Right lobe of liver (tissue), 6 donors: ENCODE data around the gene NEGR1. TPM values are rescaled to one million over a fixed set of nuclear protein-coding genes. Genes with fewer than 3 reads are reported as not detected.
"Not testable (repeated sequence)": the region's sequence is repeated elsewhere in the genome, so short reads cannot be mapped to it uniquely, and the experiment has no call there.

ENCODE experiments used
- ATAC-seq, 4 donors: fragments of 200-7000 bp; cut with Tn5 transposase; one replicate each; pipeline ENCODE4 v1.9.1; 2020; ENCODE audit warnings: mild to moderate bottlenecking in 4 of 4, moderate library complexity in 4 of 4
- DNase-seq, 3 donors: peaks; one replicate each; pipeline ENCODE4 v3.0.0-alpha.2; 2020
- H3K27ac ChIP-seq, 3 donors: fragments of 200-600 bp; one replicate each; pipeline ENCODE4 v1.8.0; 2022
- H3K27me3 ChIP-seq, 2 donors: fragments of 200-600 bp; one replicate each; pipeline ENCODE4 v1.8.0; 2022
- H3K36me3 ChIP-seq, 4 donors: fragments of 200-600 bp; sonication (generic) in 1 of 4; one replicate each; pipeline versions ENCODE4 v1.5.1 to v1.8.0; 2017 to 2022; ENCODE audit warnings: control low read depth in 1 of 4
- H3K4me1 ChIP-seq, 4 donors: fragments of 200-600 bp; sonication (generic) in 1 of 4; one replicate each; pipeline versions ENCODE4 v1.5.1 to v1.8.0; 2017 to 2022; ENCODE audit warnings: control low read depth in 1 of 4
- H3K4me3 ChIP-seq, 3 donors: fragments of 200-600 bp; one replicate each; pipeline ENCODE4 v1.8.0; 2022
- H3K9me3 ChIP-seq, 4 donors: fragments of 200-600 bp; sonication (generic) in 1 of 4; one replicate each; pipeline versions ENCODE4 v1.5.1 to v1.8.0; 2017 to 2022; ENCODE audit warnings: control low read depth in 1 of 4
- CTCF ChIP-seq, 4 donors: fragments of 200-600 bp in 3 of 4; fragments of 450-650 bp in 1 of 4; IDR thresholded peaks; one replicate each; pipeline versions ENCODE4 v1.5.1 to v1.8.0; 2016 to 2022; ENCODE audit warnings: antibody characterized with exemption in 4 of 4, mild to moderate bottlenecking in 2 of 4
- POLR2A ChIP-seq: fragments of 450-650 bp; IDR thresholded peaks from one replicate; pipeline ENCODE4 v1.6.1; 2017; ENCODE audit warnings: antibody characterized with exemption, mild to moderate bottlenecking
- WGBS: methylation state at CpG from one replicate; pipeline ENCODE4 v1.1.6; 2018; ENCODE audit warnings: low coverage, low lambda C conversion rate; ENCODE audit not compliant: insufficient coverage; ENCODE audit errors: missing lambda C conversion rate; 5-methylcytosine and 5-hydroxymethylcytosine counted together
- intact Hi-C, 2 donors: fragments of 100-400 bp; cut with DNase I; formaldehyde crosslinking; loops; one replicate each; pipeline versions ENCODE4 v1.11.2 to v1.14.1; 2022
- total RNA-seq, 6 experiments: library from RNA; depleted of rRNA in 2 of 6; stranded (reverse); fragments of >200 nt in 2 of 6; fragmentation: NEBNext Ultra II Directional in 3 of 6; extraction: Animal tissue kit (Norgen Biotek cat#: 25700) in 3 of 6; gene quantifications; one replicate each; pipeline versions ENCODE4 v1.1.0 to v1.2.4, GENCODE V29; 2016 to 2023
- donor health status: DM: no; HTN: yes; CAD: no.
- donor health status: DM: no; HTN: no; CAD: no.
- donor health status: DM: no; HTN: no; CAD: no.
- donor health status: DM: no; HTN: yes; CAD: no.
- donor health status: DM: no; HTN: yes; CAD: no.

Gene NEGR1
- total RNA-seq, 6 experiments from 2014 or later: 0.02 to 0.31 (median 0.14) TPM

DNA sequence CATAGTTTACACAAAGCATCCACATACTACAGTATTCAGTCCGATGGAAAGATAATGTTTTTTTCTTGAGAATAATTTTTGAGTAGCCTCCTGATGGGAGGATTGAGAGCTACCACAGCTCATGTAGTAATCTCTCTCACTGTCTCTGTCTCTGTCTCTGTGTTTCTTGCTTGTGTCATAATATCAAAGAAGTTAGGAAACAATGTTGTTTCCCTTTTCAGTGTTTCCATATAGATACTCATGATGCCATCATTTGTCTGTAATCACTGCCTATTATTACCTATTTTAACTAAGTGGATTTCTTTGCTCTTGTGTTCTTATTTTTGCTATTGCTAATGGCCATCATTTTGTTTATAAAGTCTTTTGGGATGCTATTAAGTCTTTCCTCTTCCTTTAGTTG is 367.7 kb downstream of the NEGR1 start:
- Histone ChIP-seq H3K4me3 (no peak overlapping the region), H3K27ac (no peak overlapping the region), H3K4me1 (peaks cover 0 to 11% (median 2%) of the 10 kb centered on the region in 4 donors), H3K9me3 (no peaks in the 10 kb centered on the region), H3K27me3 (no peaks in the 10 kb centered on the region), H3K36me3 (no peaks in the 10 kb centered on the region)
- TF ChIP-seq CTCF (IDR thresholded peaks at IDR 0.05): no peak
- no peak for TF ChIP-seq POLR2A
- DNase-seq: no peak
- 79% methylated on average over 1 of the region's 1 CpG for WGBS
- intact Hi-C loops: no loop called here
- ATAC-seq: no peak

DNA sequence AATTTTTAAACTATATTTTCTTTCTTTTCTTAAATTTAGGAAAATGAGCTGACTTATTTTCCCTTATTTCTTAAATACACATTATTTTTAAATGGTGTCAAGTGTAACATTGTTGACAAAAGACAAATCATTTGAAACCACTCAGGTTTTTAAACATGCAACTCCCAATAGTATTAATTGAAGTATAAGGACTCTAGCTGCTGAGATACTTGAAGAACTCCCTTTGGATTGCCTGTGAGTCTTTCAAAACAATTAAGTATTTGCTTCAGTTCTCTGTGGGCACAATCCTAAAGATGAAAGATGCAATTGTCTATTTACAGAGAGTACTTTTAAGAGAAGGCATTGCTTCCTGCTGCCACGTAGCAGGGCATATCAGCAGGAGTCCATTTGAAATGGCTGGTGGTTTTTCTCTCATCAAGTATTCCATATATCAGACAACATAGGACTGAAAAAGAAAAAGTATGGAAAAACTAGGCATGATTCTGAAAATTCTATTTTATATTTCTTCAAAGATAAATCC is 373.4 kb downstream of the NEGR1 start:
- Histone ChIP-seq H3K36me3 (no peaks in the 10 kb centered on the region), H3K4me1 (no peaks in the 10 kb centered on the region), H3K27ac (no peak overlapping the region), H3K27me3 (no peaks in the 10 kb centered on the region), H3K4me3 (no peak overlapping the region), H3K9me3 (no peaks in the 10 kb centered on the region)
- 100% methylated on average over 1 of the region's 1 CpG for WGBS
- ATAC-seq (no peak), DNase-seq (no peak)
- intact Hi-C loops: no loop called here
- no peak for TF ChIP-seq CTCF (IDR thresholded peaks at IDR 0.05)
- no peak for TF ChIP-seq POLR2A

DNA sequence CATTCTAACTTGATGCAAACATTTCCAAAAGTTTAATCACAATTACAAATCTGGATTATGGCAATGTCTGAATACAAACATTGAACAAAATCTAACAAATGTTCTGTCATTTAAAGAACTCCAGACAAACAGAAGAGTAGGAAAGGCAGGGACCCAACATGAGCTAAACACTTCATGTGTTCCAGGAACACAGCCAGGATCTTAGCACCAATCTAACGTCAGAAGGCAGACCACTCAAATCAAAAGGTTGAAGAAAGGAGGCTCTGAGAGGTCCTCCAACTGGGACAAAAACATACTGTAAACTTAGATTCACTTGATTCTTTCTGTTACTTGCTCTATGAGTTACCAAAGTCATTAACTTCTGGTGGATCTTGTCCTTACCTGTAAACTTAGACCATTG is 374.0 kb downstream of the NEGR1 start:
- no peak overlapping the region for H3K4me3 ChIP-seq
- no peak for ATAC-seq
- no peaks in the 10 kb centered on the region for H3K36me3 ChIP-seq
- TF ChIP-seq CTCF (IDR thresholded peaks at IDR 0.05): no peak
- TF ChIP-seq POLR2A: no peak
- intact Hi-C loops: no loop called here
- 33% methylated on average over 1 of the region's 1 CpG for WGBS
- H3K4me1 ChIP-seq: no peaks in the 10 kb centered on the region
- no peak for DNase-seq
- no peaks in the 10 kb centered on the region for H3K9me3 ChIP-seq
- H3K27me3 ChIP-seq: no peaks in the 10 kb centered on the region
- H3K27ac ChIP-seq: no peak overlapping the region

DNA sequence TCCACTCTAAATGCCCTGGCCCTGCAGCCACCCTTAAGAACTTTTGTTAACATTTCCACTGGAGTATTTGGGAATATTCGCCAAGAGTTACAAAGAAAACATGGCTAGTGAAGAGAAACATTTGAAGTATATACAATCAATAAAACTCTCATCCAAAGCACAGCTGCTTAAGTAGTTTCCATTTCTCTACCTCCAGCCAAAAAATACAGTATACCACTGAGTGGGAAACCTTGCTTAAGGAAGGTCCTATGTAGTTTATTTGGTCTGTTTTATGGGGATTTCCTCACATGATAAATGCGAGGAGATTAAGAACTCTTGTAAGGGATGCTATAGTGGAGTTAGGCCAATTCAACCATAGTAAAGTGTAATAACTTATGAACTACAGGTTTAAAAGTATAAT is 382.5 kb downstream of the NEGR1 start:
- intact Hi-C loops: no loop called here
- Histone ChIP-seq H3K4me1 (no peaks in the 10 kb centered on the region), H3K27ac (no peak overlapping the region), H3K27me3 (no peaks in the 10 kb centered on the region), H3K4me3 (no peak overlapping the region), H3K36me3 (no peaks in the 10 kb centered on the region), H3K9me3 (no peaks in the 10 kb centered on the region)
- ATAC-seq: no peak
- DNase-seq: no peak
- TF ChIP-seq POLR2A (no peak), CTCF (IDR thresholded peaks at IDR 0.05) (no peak)
- 65% methylated on average over 2 of the region's 2 CpGs for WGBS

DNA sequence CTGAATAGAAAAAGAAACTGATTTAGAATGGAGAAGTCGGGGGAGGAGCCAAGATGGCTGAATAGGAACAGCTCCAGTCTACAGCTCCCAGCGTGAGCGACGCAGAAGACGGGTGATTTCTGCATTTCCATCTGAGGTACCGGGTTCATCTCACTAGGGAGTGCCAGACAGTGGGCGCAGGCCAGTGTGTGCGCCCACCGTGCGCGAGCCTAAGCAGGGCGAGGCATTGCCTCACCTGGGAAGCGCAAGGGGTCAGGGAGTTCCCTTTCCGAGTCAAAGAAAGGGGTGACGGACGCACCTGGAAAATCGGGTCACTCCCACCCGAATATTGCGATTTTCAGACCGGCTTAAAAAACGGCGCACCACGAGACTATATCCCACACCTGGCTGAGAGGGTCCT is 394.2 kb downstream of the NEGR1 start:
- 86% methylated on average over 23 of the region's 23 CpGs for WGBS
- H3K9me3 ChIP-seq, H3K4me3 ChIP-seq, ATAC-seq, H3K27me3 ChIP-seq, H3K27ac ChIP-seq, H3K36me3 ChIP-seq, H3K4me1 ChIP-seq, intact Hi-C loops, DNase-seq: not testable (repeated sequence)
